Transverse colon (tissue), 4 donors: ENCODE results near the gene ABHD17B.

ENCODE experiments used
- EP300 ChIP-seq: sonication (generic); formaldehyde crosslinking; IDR thresholded peaks from one replicate; pipeline ENCODE4 v1.6.1; 2017; ENCODE audit warnings: antibody characterized with exemption, low read depth
- POLR2A ChIP-seq: fragments of 450-650 bp; IDR thresholded peaks from one replicate; pipeline ENCODE4 v1.6.1; 2016; ENCODE audit warnings: antibody characterized with exemption, mild to moderate bottlenecking, moderate library complexity
- POLR2AphosphoS5 ChIP-seq, 3 donors: sonication (generic); formaldehyde crosslinking; IDR thresholded peaks; one replicate each; pipeline ENCODE4 v1.6.1; 2016; ENCODE audit warnings: antibody characterized with exemption in 3 of 3
- TF ChIP-seq, protein P1 (sequence below), 5 experiments: fragments of 200-600 bp in 3 of 5; fragments of 450-650 bp in 2 of 5; sonication (generic) in 3 of 5; IDR thresholded peaks; 1 replicate in 2 of 5; 2 replicates in 3 of 5; pipeline ENCODE4 v1.5.1; 2016 to 2017; ENCODE audit warnings: antibody characterized with exemption in 5 of 5, inconsistent platforms in 3 of 5, mild to moderate bottlenecking in 2 of 5, moderate library complexity in 1 of 5

DNA sequence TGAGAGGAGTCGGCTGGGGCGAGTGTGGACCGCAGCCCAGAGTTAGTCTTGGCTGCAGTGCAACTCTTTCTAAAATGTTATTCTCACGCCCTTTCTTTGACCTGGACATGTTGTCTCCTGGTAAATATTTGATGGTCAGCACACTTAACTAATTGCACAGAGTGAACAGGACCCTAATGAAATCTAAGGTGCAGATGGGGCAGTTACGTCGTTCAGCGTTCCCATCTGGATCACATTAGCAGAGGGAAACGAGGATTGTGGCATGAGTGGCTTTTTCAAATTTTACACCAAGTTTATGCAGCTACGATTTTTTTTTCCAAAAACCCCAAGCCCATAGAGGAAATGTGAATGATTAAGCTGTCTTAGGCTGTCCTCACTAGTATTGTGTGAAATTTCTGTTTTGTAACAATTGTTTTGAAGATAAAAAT is 929 bp upstream of the ABHD17B start:
- TF ChIP-seq, protein P1, sequence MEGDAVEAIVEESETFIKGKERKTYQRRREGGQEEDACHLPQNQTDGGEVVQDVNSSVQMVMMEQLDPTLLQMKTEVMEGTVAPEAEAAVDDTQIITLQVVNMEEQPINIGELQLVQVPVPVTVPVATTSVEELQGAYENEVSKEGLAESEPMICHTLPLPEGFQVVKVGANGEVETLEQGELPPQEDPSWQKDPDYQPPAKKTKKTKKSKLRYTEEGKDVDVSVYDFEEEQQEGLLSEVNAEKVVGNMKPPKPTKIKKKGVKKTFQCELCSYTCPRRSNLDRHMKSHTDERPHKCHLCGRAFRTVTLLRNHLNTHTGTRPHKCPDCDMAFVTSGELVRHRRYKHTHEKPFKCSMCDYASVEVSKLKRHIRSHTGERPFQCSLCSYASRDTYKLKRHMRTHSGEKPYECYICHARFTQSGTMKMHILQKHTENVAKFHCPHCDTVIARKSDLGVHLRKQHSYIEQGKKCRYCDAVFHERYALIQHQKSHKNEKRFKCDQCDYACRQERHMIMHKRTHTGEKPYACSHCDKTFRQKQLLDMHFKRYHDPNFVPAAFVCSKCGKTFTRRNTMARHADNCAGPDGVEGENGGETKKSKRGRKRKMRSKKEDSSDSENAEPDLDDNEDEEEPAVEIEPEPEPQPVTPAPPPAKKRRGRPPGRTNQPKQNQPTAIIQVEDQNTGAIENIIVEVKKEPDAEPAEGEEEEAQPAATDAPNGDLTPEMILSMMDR (IDR thresholded peaks at IDR 0.05): no peak
- TF ChIP-seq POLR2A (no peak), POLR2AphosphoS5 (IDR thresholded peaks at IDR 0.05) (no peak), EP300 (no peak)
